Panc1 (cell line): ENCODE measurements around the gene FAM83C. TPM values are rescaled to one million over a fixed set of nuclear protein-coding genes. Genes with fewer than 3 reads are reported as not detected.

Source experiments
- ATAC-seq: fragments of 200-7000 bp; cut with Tn5 transposase; 2 replicates; pipeline ENCODE4 v1.9.1; 2020; ENCODE audit warnings: mild to moderate bottlenecking, moderate library complexity
- BruUV-seq: library from RNA; stranded (reverse); fragments of 400-500 nt; replicated peaks from 2 replicates; lab custom pipeline; 2021; lab: Mats Ljungman, UMichigan
- CTCF ChIA-PET: fragments of 300-600 bp; sonication (Branson Sonifier 250); formaldehyde crosslinking; loops from one replicate; lab custom pipeline; 2022; ENCODE audit warnings: antibody characterized with exemption; lab: Charles Lee
- POLR2A ChIA-PET: fragments of 300-600 bp; sonication (Branson Sonifier 250); formaldehyde crosslinking; loops from one replicate; lab custom pipeline; 2022; ENCODE audit warnings: antibody characterized with exemption; lab: Charles Lee
- DNase-seq: peaks from one replicate; pipeline ENCODE4 v3.0.0-alpha.2; 2010; ENCODE audit warnings: low read depth, low spot score
- H3K27ac ChIP-seq: 2 replicates; pipeline ENCODE4 v1.5.1; 2011; ENCODE audit warnings: mild to moderate bottlenecking, low read length, inconsistent platforms
- H3K27me3 ChIP-seq: fragments of 200-500 bp; sonication (Bioruptor generic); 2 replicates; pipeline ENCODE4 v1.6.0; 2014; ENCODE audit warnings: low read length, inconsistent platforms; ENCODE audit not compliant: control insufficient read depth, insufficient read depth
- H3K36me3 ChIP-seq: fragments of 200-500 bp; sonication (Bioruptor generic); 2 replicates; pipeline ENCODE4 v1.5.1; 2014; ENCODE audit warnings: inconsistent platforms, mild to moderate bottlenecking, low read length, moderate library complexity; ENCODE audit not compliant: control insufficient read depth, insufficient read depth
- H3K4me1 ChIP-seq: 2 replicates; pipeline ENCODE4 v1.5.1; 2011; ENCODE audit warnings: inconsistent platforms, mild to moderate bottlenecking, low read length, moderate library complexity; ENCODE audit not compliant: control insufficient read depth, insufficient read depth
- H3K4me3 ChIP-seq, 2 experiments: 2 replicates each; pipeline ENCODE4 v1.5.1; 2011 to 2012; ENCODE audit warnings: low read depth in 2 of 2, low read length in 2 of 2, mild to moderate bottlenecking in 2 of 2, inconsistent platforms in 1 of 2, moderate library complexity in 1 of 2
- H3K9me3 ChIP-seq: fragments of 200-500 bp; sonication (Bioruptor generic); 2 replicates; pipeline ENCODE4 v1.5.1; 2014; ENCODE audit warnings: low read depth, mild to moderate bottlenecking, inconsistent platforms, low read length, moderate library complexity; ENCODE audit not compliant: control insufficient read depth, insufficient read depth
- POLR2AphosphoS5 ChIP-seq: IDR thresholded peaks from 2 replicates; pipeline ENCODE4 v1.6.1; 2012; ENCODE audit warnings: mild to moderate bottlenecking, low read depth, low read length, moderate library complexity
- SIN3A ChIP-seq: IDR thresholded peaks from 2 replicates; pipeline ENCODE4 v1.6.1; 2012; ENCODE audit warnings: low read depth, mild to moderate bottlenecking, low read length, moderate library complexity, borderline replicate concordance; ENCODE audit not compliant: insufficient read depth
- TCF7L2 ChIP-seq: IDR thresholded peaks from 2 replicates; pipeline ENCODE4 v1.6.1; 2011; ENCODE audit warnings: mild to moderate bottlenecking, low read depth, low read length, inconsistent platforms
- in situ Hi-C: cut with HindIII; loops from 2 replicates; pipeline ENCODE4 v1.10.0; 2016; ENCODE audit warnings: low sequenced_read_pairs, low pct_unique_long_range_greater_than_20kb
- intact Hi-C: fragments of 100-400 bp; cut with micrococcal nuclease; formaldehyde crosslinking; loops from one replicate; pipeline ENCODE4 v1.10.0; 2022; ENCODE audit not compliant: unreplicated experiment
- total RNA-seq: library from RNA; stranded (reverse); gene quantifications from one replicate; pipeline ENCODE4 v1.2.1, GENCODE V29; 2021; ENCODE audit not compliant: unreplicated experiment
- TF ChIP-seq, protein P1 (sequence below), 2 experiments: IDR thresholded peaks; 2 replicates each; pipeline ENCODE4 v1.6.1; 2011 to 2012; ENCODE audit warnings: low read depth in 2 of 2, control low read depth in 1 of 2, low read length in 1 of 2, mild to moderate bottlenecking in 1 of 2, moderate library complexity in 1 of 2; ENCODE audit not compliant: insufficient read depth in 1 of 2
- TF ChIP-seq, protein P2 (sequence below): fragments of 450-650 bp; IDR thresholded peaks from 2 replicates; pipeline ENCODE4 v1.5.1; 2017; ENCODE audit warnings: mild to moderate bottlenecking

Gene FAM83C
- total RNA-seq, 1 experiment from 2014 or later = not detected

DNA sequence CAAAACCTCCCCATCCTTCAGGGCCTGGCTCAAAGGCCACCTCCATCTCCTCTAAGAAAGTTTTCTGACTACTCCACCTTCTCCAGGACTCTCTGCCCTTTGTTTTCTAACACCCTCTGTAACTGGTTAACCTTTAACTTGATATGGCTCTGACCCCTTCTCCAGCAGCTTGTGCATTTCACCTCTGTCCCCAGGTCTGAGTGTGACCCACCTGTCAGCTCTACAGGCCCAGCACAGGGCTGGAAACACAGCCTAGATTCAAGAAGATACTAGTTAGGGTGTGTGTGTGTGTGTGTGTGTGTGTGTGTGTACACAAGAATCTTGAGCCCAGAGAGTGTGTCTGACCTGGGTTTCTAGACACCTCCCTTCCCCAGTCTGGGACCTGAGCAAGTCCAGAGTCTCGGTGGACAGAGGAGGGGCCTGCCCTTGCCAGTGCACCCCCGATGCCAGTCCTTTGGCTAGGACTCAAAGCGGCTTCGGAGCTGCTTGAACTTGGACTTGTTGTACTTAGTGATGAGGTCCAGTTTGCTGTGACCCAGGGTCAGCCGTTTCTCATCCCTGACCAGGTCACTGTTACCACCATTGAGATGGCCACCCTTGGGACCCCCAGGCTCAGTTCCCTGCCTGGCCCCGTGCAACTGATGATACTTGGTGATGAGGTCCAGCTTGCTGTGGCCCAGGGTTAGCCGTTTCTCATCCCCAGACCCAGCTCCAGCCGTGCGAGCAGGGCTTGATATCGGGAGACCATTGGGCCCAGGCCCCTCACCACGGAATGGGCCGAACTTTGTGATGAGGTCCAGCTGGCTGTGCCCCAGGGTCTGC lies 5.9 kb downstream of the FAM83C start:
- in situ Hi-C loops = no loop called here

DNA sequence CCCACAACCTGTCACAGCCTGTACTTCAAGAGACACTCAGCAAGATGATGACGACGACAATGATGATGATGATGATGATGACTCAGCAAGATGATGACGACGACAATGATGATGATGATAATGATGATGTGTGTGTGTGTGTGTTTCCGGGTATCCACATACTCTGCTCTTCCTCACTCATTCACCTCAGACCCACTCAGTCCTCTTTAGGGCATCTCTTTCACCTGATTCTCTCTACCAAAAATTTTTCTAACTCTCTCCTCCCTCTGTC lies 6.5 kb downstream of the FAM83C start:
- CTCF ChIA-PET = no interaction called here
- H3K4me3 ChIP-seq = peak overlapping the region in 1 of 2 experiments; percentile 94; a peak in 2 of 4 replicates
- in situ Hi-C loops (no loop called here), intact Hi-C loops (no loop called here)
- no TSS peak for BruUV-seq
- TF ChIP-seq TCF7L2 (no peak), SIN3A (no peak), POLR2AphosphoS5 (no peak)
- TF ChIP-seq, protein P1, sequence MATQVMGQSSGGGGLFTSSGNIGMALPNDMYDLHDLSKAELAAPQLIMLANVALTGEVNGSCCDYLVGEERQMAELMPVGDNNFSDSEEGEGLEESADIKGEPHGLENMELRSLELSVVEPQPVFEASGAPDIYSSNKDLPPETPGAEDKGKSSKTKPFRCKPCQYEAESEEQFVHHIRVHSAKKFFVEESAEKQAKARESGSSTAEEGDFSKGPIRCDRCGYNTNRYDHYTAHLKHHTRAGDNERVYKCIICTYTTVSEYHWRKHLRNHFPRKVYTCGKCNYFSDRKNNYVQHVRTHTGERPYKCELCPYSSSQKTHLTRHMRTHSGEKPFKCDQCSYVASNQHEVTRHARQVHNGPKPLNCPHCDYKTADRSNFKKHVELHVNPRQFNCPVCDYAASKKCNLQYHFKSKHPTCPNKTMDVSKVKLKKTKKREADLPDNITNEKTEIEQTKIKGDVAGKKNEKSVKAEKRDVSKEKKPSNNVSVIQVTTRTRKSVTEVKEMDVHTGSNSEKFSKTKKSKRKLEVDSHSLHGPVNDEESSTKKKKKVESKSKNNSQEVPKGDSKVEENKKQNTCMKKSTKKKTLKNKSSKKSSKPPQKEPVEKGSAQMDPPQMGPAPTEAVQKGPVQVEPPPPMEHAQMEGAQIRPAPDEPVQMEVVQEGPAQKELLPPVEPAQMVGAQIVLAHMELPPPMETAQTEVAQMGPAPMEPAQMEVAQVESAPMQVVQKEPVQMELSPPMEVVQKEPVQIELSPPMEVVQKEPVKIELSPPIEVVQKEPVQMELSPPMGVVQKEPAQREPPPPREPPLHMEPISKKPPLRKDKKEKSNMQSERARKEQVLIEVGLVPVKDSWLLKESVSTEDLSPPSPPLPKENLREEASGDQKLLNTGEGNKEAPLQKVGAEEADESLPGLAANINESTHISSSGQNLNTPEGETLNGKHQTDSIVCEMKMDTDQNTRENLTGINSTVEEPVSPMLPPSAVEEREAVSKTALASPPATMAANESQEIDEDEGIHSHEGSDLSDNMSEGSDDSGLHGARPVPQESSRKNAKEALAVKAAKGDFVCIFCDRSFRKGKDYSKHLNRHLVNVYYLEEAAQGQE (IDR thresholded peaks at IDR 0.05; ENCODE audit: insufficient read depth in 1 of 2, low read depth in 2 of 2, low read length in 1 of 2) = no peak
- TF ChIP-seq, protein P2, sequence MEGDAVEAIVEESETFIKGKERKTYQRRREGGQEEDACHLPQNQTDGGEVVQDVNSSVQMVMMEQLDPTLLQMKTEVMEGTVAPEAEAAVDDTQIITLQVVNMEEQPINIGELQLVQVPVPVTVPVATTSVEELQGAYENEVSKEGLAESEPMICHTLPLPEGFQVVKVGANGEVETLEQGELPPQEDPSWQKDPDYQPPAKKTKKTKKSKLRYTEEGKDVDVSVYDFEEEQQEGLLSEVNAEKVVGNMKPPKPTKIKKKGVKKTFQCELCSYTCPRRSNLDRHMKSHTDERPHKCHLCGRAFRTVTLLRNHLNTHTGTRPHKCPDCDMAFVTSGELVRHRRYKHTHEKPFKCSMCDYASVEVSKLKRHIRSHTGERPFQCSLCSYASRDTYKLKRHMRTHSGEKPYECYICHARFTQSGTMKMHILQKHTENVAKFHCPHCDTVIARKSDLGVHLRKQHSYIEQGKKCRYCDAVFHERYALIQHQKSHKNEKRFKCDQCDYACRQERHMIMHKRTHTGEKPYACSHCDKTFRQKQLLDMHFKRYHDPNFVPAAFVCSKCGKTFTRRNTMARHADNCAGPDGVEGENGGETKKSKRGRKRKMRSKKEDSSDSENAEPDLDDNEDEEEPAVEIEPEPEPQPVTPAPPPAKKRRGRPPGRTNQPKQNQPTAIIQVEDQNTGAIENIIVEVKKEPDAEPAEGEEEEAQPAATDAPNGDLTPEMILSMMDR = no peak
- ATAC-seq (no peak), DNase-seq (no peak)
- no peaks in the 10 kb centered on the region for H3K9me3 ChIP-seq
- H3K4me1 ChIP-seq = peaks cover 10% of the 10 kb centered on the region
- H3K27me3 ChIP-seq = no peaks in the 10 kb centered on the region
- peak overlapping the region; percentile 98 for H3K27ac ChIP-seq
- POLR2A ChIA-PET = no interaction called here
- peaks cover under 1% of the 10 kb centered on the region for H3K36me3 ChIP-seq

More for the DNA sequence above, 5.9 kb downstream of the FAM83C start:
- ChIA-PET CTCF (no interaction called here), POLR2A (no interaction called here)
- no peaks in the 10 kb centered on the region for H3K9me3 ChIP-seq
- ATAC-seq (no peak), DNase-seq (no peak)
- no peaks in the 10 kb centered on the region; the same call in 1 of the 2 replicates for H3K36me3 ChIP-seq
- TF ChIP-seq, protein P2 = no peak
- TF ChIP-seq SIN3A = no peak
- TF ChIP-seq, protein P1 (IDR thresholded peaks at IDR 0.05; ENCODE audit: insufficient read depth in 1 of 2, low read depth in 2 of 2, low read length in 1 of 2) = no peak
- no peak for TF ChIP-seq POLR2AphosphoS5
- TF ChIP-seq TCF7L2 = no peak
- H3K4me3 ChIP-seq = no peak overlapping the region
- H3K27me3 ChIP-seq = no peaks in the 10 kb centered on the region
- no TSS peak for BruUV-seq
- intact Hi-C loops = no loop called here
- peaks cover 10% of the 10 kb centered on the region for H3K4me1 ChIP-seq
- peak overlapping the region; percentile 98; the same call in 1 of the 2 replicates for H3K27ac ChIP-seq
